ENCODE results near the gene RBBP4. TPM values are rescaled to one million over a fixed set of nuclear protein-coding genes. Genes with fewer than 3 reads are reported as not detected.

Gene RBBP4
- total RNA-seq, 1 experiment from 2014 or later, result 242 TPM

DNA sequence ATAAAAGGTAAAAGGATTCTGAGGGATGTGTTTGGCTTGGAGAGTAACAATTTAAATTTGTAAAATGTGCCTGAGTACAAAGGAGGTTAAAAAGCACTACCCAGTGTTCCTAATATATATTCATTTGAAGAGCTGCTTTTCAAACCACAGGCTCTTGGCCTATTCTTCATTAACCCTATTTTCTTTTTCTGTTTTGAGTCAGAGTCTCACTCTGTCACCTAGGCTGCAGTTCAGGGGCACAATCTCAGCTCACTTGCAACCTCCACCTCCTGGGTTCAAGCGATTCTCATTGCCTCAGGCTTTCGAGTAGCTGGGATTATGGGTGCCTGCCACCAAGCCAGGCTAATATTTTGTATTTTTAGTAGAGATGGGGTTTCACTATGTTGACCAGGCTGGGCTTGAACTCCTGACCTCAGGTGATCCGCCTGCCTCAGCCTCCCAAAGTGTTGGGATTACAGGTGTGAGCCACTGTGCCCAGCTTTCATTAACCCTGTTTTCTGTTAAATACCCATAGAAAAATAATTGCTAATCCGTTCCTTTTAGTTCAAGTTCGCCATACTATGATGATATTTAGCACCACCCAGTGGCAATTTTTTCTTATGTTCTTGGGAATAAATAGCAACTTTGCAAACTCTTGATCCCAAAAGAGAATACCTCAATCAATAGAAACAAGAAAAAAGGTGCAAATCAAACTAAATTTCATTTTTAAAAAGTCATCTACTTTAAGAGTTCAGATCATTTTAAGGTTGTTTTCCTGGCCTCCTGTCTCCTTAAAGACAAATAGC is 31.1 kb upstream of the RBBP4 start:
- CTCF ChIA-PET, result interaction anchor here (1.1 to 2.2 kb wide), 2 partner anchors 99 to 172 kb away, joined by 3 to 9 read pairs; no protein-coding TSS in a partner anchor
- Mint-ChIP-seq H3K27me3 (ENCODE audit: unreplicated experiment) (no peaks in the 10 kb centered on the region), H3K9me3 (ENCODE audit: low read depth, unreplicated experiment) (no peaks in the 10 kb centered on the region), H3K4me1 (ENCODE audit: low read depth, unreplicated experiment) (no peaks in the 10 kb centered on the region), H3K36me3 (ENCODE audit: insufficient read depth, unreplicated experiment) (peaks cover 10% of the 10 kb centered on the region), H3K27ac (ENCODE audit: unreplicated experiment) (no peak overlapping the region), H3K4me3 (ENCODE audit: low read depth, unreplicated experiment) (no peak overlapping the region)
- intact Hi-C loops (cut with micrococcal nuclease; ENCODE audit: unreplicated experiment), result loop anchor here (2.0 to 10.0 kb wide), 2 partner anchors 95 to 171 kb away; no protein-coding TSS in a partner anchor
- DNase-seq, result no peak
- BruUV-seq (replicated peaks), result no TSS peak
- TF ChIP-seq CTCF (IDR thresholded peaks at IDR 0.05; ENCODE audit: unreplicated experiment), result no peak

DNA sequence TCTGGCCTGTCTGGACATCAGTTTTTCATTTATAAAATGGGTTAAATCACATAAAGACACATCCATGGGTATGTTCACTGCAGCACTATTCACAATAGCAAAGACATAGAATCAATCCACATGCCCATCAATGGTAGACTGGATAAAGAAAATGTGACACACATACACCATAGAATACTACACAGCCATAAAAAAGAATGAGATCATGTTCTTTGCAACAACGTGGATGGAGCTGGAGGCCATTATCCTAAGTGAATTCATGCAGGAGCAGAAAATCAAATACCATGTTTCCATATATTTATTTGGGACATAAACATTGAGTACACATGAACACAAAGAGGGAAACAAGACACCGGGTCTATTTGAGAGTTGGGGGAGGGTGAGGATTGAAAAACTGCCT is 28.8 kb upstream of the RBBP4 start:
- TF ChIP-seq CTCF (IDR thresholded peaks at IDR 0.05; ENCODE audit: unreplicated experiment), result no peak
- no TSS peak for BruUV-seq (replicated peaks)
- CTCF ChIA-PET, result interaction anchor here (0.6 kb wide), 1 partner anchor 23 kb away, joined by 3 read pairs; no protein-coding TSS in a partner anchor
- Mint-ChIP-seq H3K4me1 (ENCODE audit: low read depth, unreplicated experiment) (no peaks in the 10 kb centered on the region), H3K4me3 (ENCODE audit: low read depth, unreplicated experiment) (no peak overlapping the region), H3K27ac (ENCODE audit: unreplicated experiment) (no peak overlapping the region), H3K9me3 (ENCODE audit: low read depth, unreplicated experiment) (no peaks in the 10 kb centered on the region), H3K27me3 (ENCODE audit: unreplicated experiment) (no peaks in the 10 kb centered on the region), H3K36me3 (ENCODE audit: insufficient read depth, unreplicated experiment) (peaks cover 10% of the 10 kb centered on the region)
- intact Hi-C loops (cut with micrococcal nuclease; ENCODE audit: unreplicated experiment), result no loop called here
- DNase-seq, result no peak

GRCh38 chr1:32622806-32623681 is 28.0 kb upstream of the RBBP4 start:
- Mint-ChIP-seq H3K4me3 (ENCODE audit: low read depth, unreplicated experiment) (no peak overlapping the region), H3K4me1 (ENCODE audit: low read depth, unreplicated experiment) (no peaks in the 10 kb centered on the region), H3K9me3 (ENCODE audit: low read depth, unreplicated experiment) (no peaks in the 10 kb centered on the region), H3K27me3 (ENCODE audit: unreplicated experiment) (no peaks in the 10 kb centered on the region), H3K36me3 (ENCODE audit: insufficient read depth, unreplicated experiment) (peaks cover 11% of the 10 kb centered on the region), H3K27ac (ENCODE audit: unreplicated experiment) (no peak overlapping the region)
- DNase-seq, result no peak
- no peak for TF ChIP-seq CTCF (IDR thresholded peaks at IDR 0.05; ENCODE audit: unreplicated experiment)
- BruUV-seq (replicated peaks), result no TSS peak
- CTCF ChIA-PET, result interaction anchor here (0.6 kb wide), 1 partner anchor 23 kb away, joined by 3 read pairs; no protein-coding TSS in a partner anchor
- intact Hi-C loops (cut with micrococcal nuclease; ENCODE audit: unreplicated experiment), result no loop called here

GRCh38 chr1:32623775-32624174 is 27.2 kb upstream of the RBBP4 start:
- H3K4me3 Mint-ChIP-seq (ENCODE audit: low read depth, unreplicated experiment), result no peak overlapping the region
- H3K27me3 Mint-ChIP-seq (ENCODE audit: unreplicated experiment), result no peaks in the 10 kb centered on the region
- H3K36me3 Mint-ChIP-seq (ENCODE audit: insufficient read depth, unreplicated experiment), result peaks cover 14% of the 10 kb centered on the region
- no peak for DNase-seq
- CTCF ChIA-PET, result no interaction called here
- no peak for TF ChIP-seq CTCF (IDR thresholded peaks at IDR 0.05; ENCODE audit: unreplicated experiment)
- intact Hi-C loops (cut with micrococcal nuclease; ENCODE audit: unreplicated experiment), result no loop called here
- BruUV-seq (replicated peaks), result no TSS peak
- no peaks in the 10 kb centered on the region for H3K4me1 Mint-ChIP-seq (ENCODE audit: low read depth, unreplicated experiment)
- H3K27ac Mint-ChIP-seq (ENCODE audit: unreplicated experiment), result no peak overlapping the region
- no peaks in the 10 kb centered on the region for H3K9me3 Mint-ChIP-seq (ENCODE audit: low read depth, unreplicated experiment)
